K562 (cell line): ENCODE data around the gene HDAC6. TPM values are rescaled to one million over a fixed set of nuclear protein-coding genes. Genes with fewer than 3 reads are reported as not detected.

Experiments
- ARID3B ChIP-seq: fragments of 250-450 bp; sonication (Bioruptor Pico); IDR thresholded peaks from 2 replicates; pipeline ENCODE4 v1.4.0; 2020; ENCODE audit warnings: borderline replicate concordance
- HMG20A ChIP-seq: fragments of 450-650 bp; formaldehyde crosslinking; conservative IDR thresholded peaks from 2 replicates; pipeline ENCODE4 v1.4.0; 2020; ENCODE audit warnings: mild to moderate bottlenecking, mixed read lengths
- KDM4B ChIP-seq, 2 experiments: fragments of 450-650 bp in 1 of 2; sonication (generic) in 1 of 2; IDR thresholded peaks; 2 replicates each; pipeline ENCODE4 v1.6.1; 2016 to 2017; ENCODE audit warnings: borderline replicate concordance in 2 of 2, antibody characterized with exemption in 1 of 2, low read depth in 1 of 2, mild to moderate bottlenecking in 1 of 2
- L3MBTL2 ChIP-seq: fragments of 450-650 bp; IDR thresholded peaks from 2 replicates; pipeline ENCODE4 v1.6.1; 2016; ENCODE audit warnings: mild to moderate bottlenecking, moderate library complexity
- MAFF ChIP-seq: IDR thresholded peaks from 2 replicates; pipeline ENCODE4 v1.6.1; 2012; ENCODE audit warnings: low read length, improper control_type of control experiment
- MBD2 ChIP-seq: sonication (generic); IDR thresholded peaks from 2 replicates; pipeline ENCODE4 v1.6.1; 2016; ENCODE audit warnings: low read depth, borderline replicate concordance
- MECOM ChIP-seq: fragments of 250-450 bp; sonication (Bioruptor Pico); IDR thresholded peaks from 2 replicates; pipeline ENCODE4 v1.8.0; 2022; ENCODE audit warnings: inconsistent platforms
- NCOA2 ChIP-seq, 2 experiments: fragments of 450-650 bp; IDR thresholded peaks; 2 replicates each; pipeline ENCODE4 v1.6.1; 2018; ENCODE audit warnings: mild to moderate bottlenecking in 2 of 2, moderate library complexity in 1 of 2; ENCODE audit not compliant: partially characterized antibody in 2 of 2
- PCBP2 ChIP-seq: fragments of 200-400 bp; formaldehyde crosslinking; IDR thresholded peaks from 2 replicates; pipeline ENCODE4 v1.6.1; 2018; ENCODE audit warnings: low read length, low read depth, mild to moderate bottlenecking, moderate library complexity; ENCODE audit not compliant: poor library complexity, severe bottlenecking
- TRIM25 ChIP-seq: fragments of 450-650 bp; IDR thresholded peaks from 2 replicates; pipeline ENCODE4 v1.7.0; 2016; ENCODE audit warnings: borderline replicate concordance
- ZBTB34 ChIP-seq: fragments of 250-450 bp; sonication (Bioruptor Pico); IDR thresholded peaks from 2 replicates; pipeline ENCODE4 v1.8.0; 2021; ENCODE audit warnings: mild to moderate bottlenecking, moderate library complexity
- ZNF140 ChIP-seq: fragments of 250-450 bp; sonication (Bioruptor Pico); IDR thresholded peaks from 2 replicates; pipeline ENCODE4 v1.8.0; 2021; ENCODE audit warnings: moderate library complexity, mild to moderate bottlenecking, inconsistent platforms
- ZNF449 ChIP-seq: fragments of 250-450 bp; sonication (Bioruptor Pico); IDR thresholded peaks from 2 replicates; pipeline ENCODE4 v1.8.0; 2022; ENCODE audit warnings: moderate library complexity, mild to moderate bottlenecking, inconsistent platforms
- ZNF592 ChIP-seq: fragments of 450-650 bp; IDR thresholded peaks from 2 replicates; pipeline ENCODE4 v1.6.1; 2017; ENCODE audit warnings: antibody characterized with exemption, mild to moderate bottlenecking
- ZNF766 ChIP-seq: fragments of 200-800 bp; sonication (Bioruptor generic); conservative IDR thresholded peaks from 2 replicates; pipeline ENCODE4 v1.6.1; 2016; ENCODE audit warnings: missing genetic modification characterization, missing compliant biosample characterization
- polyA plus RNA-seq, 8 experiments: library from polyadenylated mRNA; depleted of rRNA in 4 of 8; stranded (reverse) in 5 of 8; unstranded in 3 of 8; fragments of >200 nt; fragmentation: Nextera tagmentation in 2 of 8; fragmentation: Illumina TruSeq in 1 of 8; extraction: Ambion mirVana in 2 of 8; extraction: Trizol in 1 of 8; gene quantifications; 2 replicates each; pipeline versions ENCODE4 v1.2.1 to v1.2.3, GENCODE V29; 2011 to 2014; ENCODE audit warnings: inconsistent platforms in 1 of 8, missing spikeins in 1 of 8
- total RNA-seq, 7 experiments: library from RNA; depleted of rRNA in 6 of 7; stranded (reverse); fragments of >200 nt in 6 of 7; fragmentation: Illumina TruSeq in 2 of 7; extraction: Trizol in 2 of 7; gene quantifications; 2 replicates each; pipeline versions ENCODE4 v1.2.1 to v1.2.3, GENCODE V29; 2011 to 2021; ENCODE audit warnings: low replicate concordance in 1 of 7

The HDAC6 gene
- total and polyA plus RNA-seq, 9 of the 15 experiments (the other 6 are each of a cell fraction or from before 2014, with no cell fraction given): 29.9 to 101 (median 71.2) TPM

GRCh38 chrX:48785540-48786214, 16.2 kb upstream of the HDAC6 start (continued):
- TF ChIP-seq ARID3B (CRISPR knock-in tag) (no peak), L3MBTL2 (peak; percentile 72), NCOA2 (IDR thresholded peaks at IDR 0.05; ENCODE audit: partially characterized antibody in 2 of 2) (no peak), HMG20A (CRISPR knock-in tag) (no peak), ZNF449 (CRISPR knock-in tag) (peak; percentile 80; the same call in 1 of the 2 replicates), KDM4B (IDR thresholded peaks at IDR 0.05; ENCODE audit: borderline replicate concordance in 2 of 2, low read depth in 1 of 2) (no peak), ZNF140 (CRISPR knock-in tag) (no peak), ZNF766 (CRISPR knock-in tag) (peak; percentile 47; the same call in 1 of the 2 replicates), PCBP2 (no peak), MAFF (no peak), MBD2 (peak; percentile 27; the same call in 1 of the 2 replicates), ZBTB34 (no peak), ZNF592 (no peak), MECOM (CRISPR knock-in tag) (peak; percentile 68; the same call in 1 of the 2 replicates), TRIM25 (0 out of 2 replicates have a peak, but pooled peaks have one; percentile 86)
